Measurements from ENCODE around the gene PGAP3. TPM values are rescaled to one million over a fixed set of nuclear protein-coding genes. Genes with fewer than 3 reads are reported as not detected.

The PGAP3 gene
- total RNA-seq, 1 experiment from 2014 or later = 21.8 TPM

DNA sequence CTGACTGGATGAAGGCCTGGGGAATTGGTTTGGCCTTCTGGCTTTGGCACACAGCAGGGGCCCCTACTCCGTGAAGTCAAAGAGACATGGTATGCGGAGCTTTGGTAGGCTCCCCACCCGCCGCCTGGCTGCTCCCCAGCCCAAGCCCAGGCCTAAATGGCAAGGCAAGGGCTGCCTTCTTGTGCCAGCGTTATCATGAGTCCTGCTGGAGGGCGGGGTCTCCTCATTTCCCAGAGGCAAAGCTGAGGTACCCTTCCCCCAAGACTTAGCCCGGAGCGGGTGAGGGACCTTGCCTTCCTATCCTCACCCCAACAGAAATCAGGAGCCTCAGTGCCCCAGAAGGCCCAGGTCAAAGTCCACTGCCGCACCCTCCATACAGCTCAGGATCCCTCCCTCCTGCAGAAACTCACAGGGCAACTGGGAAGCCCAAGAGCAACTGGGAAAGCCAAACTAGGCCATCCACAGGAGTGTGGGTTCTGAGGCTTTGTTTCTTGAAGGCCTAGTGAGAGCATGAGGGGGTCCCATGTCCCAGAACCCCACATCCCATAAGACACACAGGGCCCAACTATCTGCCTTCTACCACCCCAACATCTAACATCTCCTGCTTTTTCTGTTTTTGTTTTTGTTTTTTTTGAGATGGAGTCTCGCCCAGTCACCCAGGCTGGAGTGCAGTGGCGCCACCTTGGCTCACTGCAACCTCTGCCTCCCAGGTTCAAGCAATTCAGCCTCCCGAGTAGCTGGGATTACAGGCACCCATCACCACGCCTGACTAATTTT is 9.3 kb downstream of the PGAP3 start:
- ChIA-PET POLR2A (no interaction called here), CTCF (no interaction called here)
- in situ Hi-C loops (cut with HindIII; ENCODE audit: low pct_unique_long_range_greater_than_20kb, low sequenced_read_pairs) (no loop called here), intact Hi-C loops (cut with micrococcal nuclease; ENCODE audit: unreplicated experiment) (no loop called here)
- H3K27ac ChIP-seq (ENCODE audit: low read length) = no peak overlapping the region
- BruUV-seq (replicated peaks) = no TSS peak
- TF ChIP-seq TCF7L2 (IDR thresholded peaks at IDR 0.05; ENCODE audit: low read depth, low read length) (no peak), POLR2AphosphoS5 (IDR thresholded peaks at IDR 0.05; ENCODE audit: low read depth, low read length) (no peak), SIN3A (IDR thresholded peaks at IDR 0.05; ENCODE audit: borderline replicate concordance, insufficient read depth, low read depth, low read length) (no peak)
- TF ChIP-seq, protein P1, sequence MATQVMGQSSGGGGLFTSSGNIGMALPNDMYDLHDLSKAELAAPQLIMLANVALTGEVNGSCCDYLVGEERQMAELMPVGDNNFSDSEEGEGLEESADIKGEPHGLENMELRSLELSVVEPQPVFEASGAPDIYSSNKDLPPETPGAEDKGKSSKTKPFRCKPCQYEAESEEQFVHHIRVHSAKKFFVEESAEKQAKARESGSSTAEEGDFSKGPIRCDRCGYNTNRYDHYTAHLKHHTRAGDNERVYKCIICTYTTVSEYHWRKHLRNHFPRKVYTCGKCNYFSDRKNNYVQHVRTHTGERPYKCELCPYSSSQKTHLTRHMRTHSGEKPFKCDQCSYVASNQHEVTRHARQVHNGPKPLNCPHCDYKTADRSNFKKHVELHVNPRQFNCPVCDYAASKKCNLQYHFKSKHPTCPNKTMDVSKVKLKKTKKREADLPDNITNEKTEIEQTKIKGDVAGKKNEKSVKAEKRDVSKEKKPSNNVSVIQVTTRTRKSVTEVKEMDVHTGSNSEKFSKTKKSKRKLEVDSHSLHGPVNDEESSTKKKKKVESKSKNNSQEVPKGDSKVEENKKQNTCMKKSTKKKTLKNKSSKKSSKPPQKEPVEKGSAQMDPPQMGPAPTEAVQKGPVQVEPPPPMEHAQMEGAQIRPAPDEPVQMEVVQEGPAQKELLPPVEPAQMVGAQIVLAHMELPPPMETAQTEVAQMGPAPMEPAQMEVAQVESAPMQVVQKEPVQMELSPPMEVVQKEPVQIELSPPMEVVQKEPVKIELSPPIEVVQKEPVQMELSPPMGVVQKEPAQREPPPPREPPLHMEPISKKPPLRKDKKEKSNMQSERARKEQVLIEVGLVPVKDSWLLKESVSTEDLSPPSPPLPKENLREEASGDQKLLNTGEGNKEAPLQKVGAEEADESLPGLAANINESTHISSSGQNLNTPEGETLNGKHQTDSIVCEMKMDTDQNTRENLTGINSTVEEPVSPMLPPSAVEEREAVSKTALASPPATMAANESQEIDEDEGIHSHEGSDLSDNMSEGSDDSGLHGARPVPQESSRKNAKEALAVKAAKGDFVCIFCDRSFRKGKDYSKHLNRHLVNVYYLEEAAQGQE (IDR thresholded peaks at IDR 0.05; ENCODE audit: insufficient read depth in 1 of 2, low read depth in 2 of 2, low read length in 1 of 2) = no peak
- TF ChIP-seq, protein P2, sequence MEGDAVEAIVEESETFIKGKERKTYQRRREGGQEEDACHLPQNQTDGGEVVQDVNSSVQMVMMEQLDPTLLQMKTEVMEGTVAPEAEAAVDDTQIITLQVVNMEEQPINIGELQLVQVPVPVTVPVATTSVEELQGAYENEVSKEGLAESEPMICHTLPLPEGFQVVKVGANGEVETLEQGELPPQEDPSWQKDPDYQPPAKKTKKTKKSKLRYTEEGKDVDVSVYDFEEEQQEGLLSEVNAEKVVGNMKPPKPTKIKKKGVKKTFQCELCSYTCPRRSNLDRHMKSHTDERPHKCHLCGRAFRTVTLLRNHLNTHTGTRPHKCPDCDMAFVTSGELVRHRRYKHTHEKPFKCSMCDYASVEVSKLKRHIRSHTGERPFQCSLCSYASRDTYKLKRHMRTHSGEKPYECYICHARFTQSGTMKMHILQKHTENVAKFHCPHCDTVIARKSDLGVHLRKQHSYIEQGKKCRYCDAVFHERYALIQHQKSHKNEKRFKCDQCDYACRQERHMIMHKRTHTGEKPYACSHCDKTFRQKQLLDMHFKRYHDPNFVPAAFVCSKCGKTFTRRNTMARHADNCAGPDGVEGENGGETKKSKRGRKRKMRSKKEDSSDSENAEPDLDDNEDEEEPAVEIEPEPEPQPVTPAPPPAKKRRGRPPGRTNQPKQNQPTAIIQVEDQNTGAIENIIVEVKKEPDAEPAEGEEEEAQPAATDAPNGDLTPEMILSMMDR (IDR thresholded peaks at IDR 0.05) = no peak
- no peak overlapping the region for H3K4me3 ChIP-seq (ENCODE audit: low read depth in 2 of 2, low read length in 2 of 2)
- H3K27me3 ChIP-seq (ENCODE audit: control insufficient read depth, insufficient read depth, low read length) = no peaks in the 10 kb centered on the region
- peaks cover 5% of the 10 kb centered on the region; the same call in 1 of the 2 replicates for H3K4me1 ChIP-seq (ENCODE audit: control insufficient read depth, insufficient read depth, low read length)
- ATAC-seq (no peak), DNase-seq (ENCODE audit: low read depth, low spot score) (no peak)
- H3K9me3 ChIP-seq (ENCODE audit: control insufficient read depth, insufficient read depth, low read depth, low read length) = no peaks in the 10 kb centered on the region
- H3K36me3 ChIP-seq (ENCODE audit: control insufficient read depth, insufficient read depth, low read length) = no peaks in the 10 kb centered on the region

DNA sequence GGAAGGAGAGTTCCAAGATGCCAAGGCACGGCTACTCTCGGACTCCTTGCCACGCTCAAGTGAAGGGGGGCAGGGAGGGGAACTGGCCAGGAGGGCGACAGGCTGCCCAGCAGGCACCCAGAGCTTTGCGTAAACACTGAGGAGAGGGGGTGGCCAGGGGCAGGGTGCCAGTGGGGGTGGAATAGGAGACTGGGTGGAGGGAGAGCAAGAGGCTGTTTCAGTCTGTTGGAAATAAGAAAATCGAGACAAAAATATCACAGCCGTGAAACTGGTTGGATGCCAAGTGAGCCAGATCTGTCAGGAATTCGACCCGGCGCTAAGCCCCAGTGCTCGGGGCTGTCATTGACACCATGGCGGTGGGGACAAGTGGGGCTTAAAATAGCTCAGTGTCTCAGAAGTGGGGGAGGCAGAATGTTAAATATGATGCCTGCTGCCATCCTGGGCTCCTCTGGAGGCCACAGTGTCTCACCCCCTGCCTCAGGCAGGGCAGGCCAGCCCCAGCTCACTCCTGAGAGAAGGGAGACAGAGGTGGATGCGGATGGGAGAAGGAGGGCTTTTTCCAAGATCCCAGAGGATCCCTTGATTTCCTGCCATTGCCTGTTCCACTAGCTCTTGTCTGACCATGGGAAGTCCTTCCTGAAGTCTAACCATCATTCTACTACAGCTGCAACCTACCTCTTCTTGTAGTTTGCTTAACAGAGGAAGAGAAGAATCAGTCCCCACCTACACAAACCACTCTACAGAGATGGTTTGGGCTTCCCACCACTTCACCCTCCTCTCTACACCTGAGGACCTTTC is 10.1 kb downstream of the PGAP3 start:
- H3K36me3 ChIP-seq (ENCODE audit: control insufficient read depth, insufficient read depth, low read length) = no peaks in the 10 kb centered on the region
- DNase-seq (ENCODE audit: low read depth, low spot score) (no peak), ATAC-seq (no peak)
- H3K4me3 ChIP-seq (ENCODE audit: low read depth in 2 of 2, low read length in 2 of 2) = no peak overlapping the region
- peaks cover 5% of the 10 kb centered on the region; the same call in 1 of the 2 replicates for H3K4me1 ChIP-seq (ENCODE audit: control insufficient read depth, insufficient read depth, low read length)
- no TSS peak for BruUV-seq (replicated peaks)
- H3K27me3 ChIP-seq (ENCODE audit: control insufficient read depth, insufficient read depth, low read length) = no peaks in the 10 kb centered on the region
- in situ Hi-C loops (cut with HindIII; ENCODE audit: low pct_unique_long_range_greater_than_20kb, low sequenced_read_pairs) = no loop called here
- H3K27ac ChIP-seq (ENCODE audit: low read length) = no peak overlapping the region
- intact Hi-C loops (cut with micrococcal nuclease; ENCODE audit: unreplicated experiment) = no loop called here
- ChIA-PET POLR2A (no interaction called here), CTCF (no interaction called here)
- TF ChIP-seq TCF7L2 (IDR thresholded peaks at IDR 0.05; ENCODE audit: low read depth, low read length) = no peak
- no peak for TF ChIP-seq POLR2AphosphoS5 (IDR thresholded peaks at IDR 0.05; ENCODE audit: low read depth, low read length)
- TF ChIP-seq, protein P2 (IDR thresholded peaks at IDR 0.05) = no peak
- no peak for TF ChIP-seq SIN3A (IDR thresholded peaks at IDR 0.05; ENCODE audit: borderline replicate concordance, insufficient read depth, low read depth, low read length)
- TF ChIP-seq, protein P1 (IDR thresholded peaks at IDR 0.05; ENCODE audit: insufficient read depth in 1 of 2, low read depth in 2 of 2, low read length in 1 of 2) = no peak
- H3K9me3 ChIP-seq (ENCODE audit: control insufficient read depth, insufficient read depth, low read depth, low read length) = no peaks in the 10 kb centered on the region
